GM21619 (cell line): ENCODE results near the gene ARFGAP2.
"Not testable (repeated sequence)": the region's sequence is repeated elsewhere in the genome, so short reads cannot be mapped to it uniquely, and the experiment has no call there.

Experiments
- ATAC-seq: cut with Tn5 transposase; IDR thresholded peaks from one replicate; pipeline ENCODE4 v1.9.1; 2021; ENCODE audit not compliant: unreplicated experiment

The ARFGAP2 gene

GRCh38 chr11:47118958-47119688 is 57.6 kb downstream of the ARFGAP2 start:
- ATAC-seq: not testable (repeated sequence)
